Stimulated activated CD4-positive, alpha-beta T cell treated with anti-CD3 and anti-CD28 coated beads, Interleukin-2, amount 100 ng/mL, for 24 hours (primary cell): Measurements from ENCODE around the gene ITPRIPL1.

Source experiments
- DNase-seq, 2 donors: peaks; one replicate each; pipeline ENCODE4 v3.0.0-alpha.2; 2020

Gene ITPRIPL1

DNA sequence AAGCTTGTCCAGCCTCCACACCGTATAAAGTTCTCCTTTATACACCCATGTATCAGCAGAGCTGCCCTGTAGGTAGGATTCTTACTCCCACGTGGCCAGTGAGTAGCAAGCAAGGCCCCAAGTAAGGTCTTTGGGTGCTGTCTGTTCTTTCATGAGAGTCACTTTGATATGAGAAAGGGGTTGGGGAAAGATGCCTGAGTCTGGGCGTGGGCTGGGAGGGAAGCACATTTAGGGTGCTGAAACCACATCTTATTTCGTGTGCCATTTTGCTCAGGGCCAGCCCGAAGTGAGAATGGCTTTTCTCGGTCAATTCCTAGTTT is 436 bp upstream of the ITPRIPL1 start:
- DNase-seq, result peak; percentile 50 to 54

DNA sequence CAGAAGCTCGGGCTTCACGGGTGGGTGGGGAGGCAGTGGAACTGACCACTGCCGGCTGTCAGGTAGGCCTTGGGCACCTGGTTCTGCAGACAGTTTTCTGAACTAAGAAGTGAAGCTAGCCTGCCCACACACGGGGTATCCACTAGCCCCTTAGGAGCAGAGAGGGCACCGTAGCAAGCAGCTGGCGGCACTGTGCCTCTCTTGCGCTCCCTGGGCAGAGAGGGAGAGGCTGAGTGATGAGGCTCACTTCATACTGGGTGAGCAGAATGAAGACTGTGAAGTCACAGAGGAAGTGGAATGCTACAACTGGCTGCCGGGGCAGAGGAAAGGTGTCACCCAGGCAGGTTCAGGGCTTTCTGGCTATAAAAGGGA is 753 bp downstream of the ITPRIPL1 start:
- DNase-seq, result peak; percentile 42 to 51

DNA sequence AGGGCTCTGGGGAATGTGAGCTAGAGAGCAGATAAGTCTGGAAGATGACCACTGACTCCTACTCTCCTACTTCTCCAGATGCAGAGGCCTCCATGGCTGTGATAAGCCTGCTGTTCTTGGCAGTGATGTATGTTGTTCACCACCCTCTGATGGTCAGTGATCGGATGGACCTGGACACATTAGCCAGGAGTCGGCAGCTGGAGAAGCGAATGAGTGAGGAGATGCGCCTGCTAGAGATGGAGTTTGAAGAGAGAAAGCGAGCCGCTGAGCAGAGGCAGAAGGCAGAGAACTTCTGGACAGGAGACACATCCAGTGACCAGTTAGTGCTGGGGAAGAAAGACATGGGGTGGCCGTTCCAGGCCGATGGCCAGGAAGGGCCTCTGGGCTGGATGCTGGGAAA is 1.4 kb downstream of the ITPRIPL1 start:
- no peak for DNase-seq

DNA sequence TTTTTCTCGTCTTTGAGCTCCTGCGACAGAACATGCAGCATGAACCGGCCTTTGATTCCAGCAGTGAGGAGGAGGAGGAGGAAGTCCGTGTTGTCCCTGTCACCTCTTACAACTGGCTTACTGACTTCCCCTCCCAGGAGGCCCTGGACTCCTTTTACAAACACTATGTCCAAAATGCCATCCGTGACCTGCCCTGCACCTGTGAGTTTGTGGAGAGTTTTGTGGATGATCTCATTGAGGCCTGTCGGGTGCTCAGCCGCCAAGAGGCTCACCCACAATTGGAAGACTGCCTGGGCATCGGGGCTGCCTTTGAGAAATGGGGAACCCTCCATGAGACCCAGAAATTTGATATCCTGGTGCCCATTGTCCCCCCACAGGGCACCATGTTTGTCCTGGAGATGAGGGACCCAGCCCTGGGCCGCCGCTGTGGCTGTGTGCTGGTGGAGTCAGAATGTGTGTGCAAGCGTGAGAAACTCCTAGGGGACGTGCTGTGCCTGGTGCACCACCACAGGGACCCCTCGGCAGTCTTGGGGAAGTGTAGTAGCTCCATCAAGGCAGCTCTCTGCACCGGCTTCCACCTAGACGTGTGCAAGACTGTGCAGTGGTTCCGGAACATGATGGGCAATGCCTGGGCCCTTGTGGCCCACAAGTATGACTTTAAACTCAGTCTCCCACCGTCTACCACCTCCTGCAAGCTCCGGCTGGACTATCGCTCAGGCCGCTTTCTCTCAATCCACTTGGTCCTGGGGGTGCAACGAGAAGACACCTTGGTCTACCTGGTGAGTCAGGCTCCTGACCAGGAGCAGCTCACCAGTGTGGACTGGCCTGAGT is 2.1 kb downstream of the ITPRIPL1 start:
- no peak for DNase-seq

DNA sequence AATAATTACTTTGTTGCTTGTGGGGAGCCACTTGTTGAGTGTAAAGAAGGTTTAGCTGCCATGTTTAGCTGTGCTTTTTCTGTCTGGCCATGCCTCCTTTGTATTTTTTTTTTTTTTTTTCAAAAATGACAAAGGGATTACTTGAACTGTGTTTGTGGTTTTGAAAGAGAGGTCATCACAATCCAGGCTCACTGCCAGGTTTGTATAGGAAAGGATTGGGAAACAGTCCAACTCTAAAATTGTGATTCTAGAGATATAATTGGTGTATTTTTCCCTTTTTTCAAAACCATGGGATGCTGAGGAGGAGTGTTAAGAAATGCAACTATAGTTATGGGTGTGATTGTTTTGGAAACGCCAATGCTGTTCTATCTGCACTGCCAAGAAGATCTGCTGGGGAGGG is 4.3 kb downstream of the ITPRIPL1 start:
- DNase-seq, result no peak

DNA sequence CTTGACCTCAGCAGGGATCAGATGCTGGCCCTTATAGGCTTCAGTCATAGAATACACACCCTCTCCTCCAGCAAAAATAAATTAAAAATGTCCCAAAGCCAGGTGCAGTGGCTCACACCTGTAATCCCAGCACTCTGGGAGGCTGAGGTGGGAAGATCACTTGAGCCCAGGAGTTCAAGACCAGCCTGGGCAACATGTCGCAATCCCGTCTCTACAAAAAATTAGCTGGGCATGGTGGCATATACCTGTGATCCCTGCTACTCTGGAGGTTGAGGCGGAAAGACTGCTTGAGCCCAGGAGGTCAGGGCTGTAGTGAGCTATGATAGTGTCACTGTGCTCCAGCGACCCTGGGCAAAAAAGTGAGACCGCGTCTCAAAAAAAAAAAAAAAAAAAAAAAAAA is 4.8 kb downstream of the ITPRIPL1 start:
- DNase-seq, result no peak

DNA sequence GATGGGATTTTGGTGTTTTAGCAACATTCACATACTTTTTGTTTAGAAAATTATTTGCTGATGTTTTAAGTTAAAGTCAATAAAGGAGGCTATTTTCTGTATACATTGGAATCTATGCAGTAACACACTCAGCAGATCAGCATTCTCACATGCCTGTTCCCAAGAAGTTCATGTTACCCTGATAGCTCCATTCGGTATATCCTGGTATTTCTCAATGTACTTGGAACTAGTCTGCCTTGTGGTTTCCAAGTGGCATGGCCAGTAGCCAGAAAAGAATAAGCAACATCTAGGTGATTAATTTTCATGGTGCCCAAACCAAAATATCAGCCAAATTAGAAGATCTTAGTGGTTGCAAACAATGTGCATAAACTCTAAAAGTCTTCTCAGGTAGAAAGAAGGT is 5.3 kb downstream of the ITPRIPL1 start:
- no peak for DNase-seq

DNA sequence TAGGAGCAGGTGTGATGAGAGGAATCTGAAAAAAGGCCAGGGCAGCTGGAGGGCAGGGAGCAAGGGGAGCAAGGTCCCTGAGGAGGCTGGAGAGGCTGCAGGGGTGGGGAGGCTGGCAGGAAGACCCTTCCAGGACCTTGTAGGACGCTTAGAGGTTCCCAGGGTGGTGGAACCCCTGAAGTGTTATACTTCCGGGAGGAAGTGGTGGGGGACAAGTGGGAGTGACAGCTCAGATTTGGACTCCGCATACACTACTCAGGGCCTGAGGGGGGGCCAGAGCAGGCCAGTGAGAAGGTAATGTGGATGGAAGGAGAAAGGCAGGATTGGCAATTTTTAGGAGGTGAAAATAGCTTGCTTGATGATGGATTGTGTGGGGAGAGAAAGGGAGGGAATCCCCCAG is 8.6 kb downstream of the ITPRIPL1 start:
- no peak for DNase-seq

GRCh38 chr2:96336104-96336775 is 11.1 kb downstream of the ITPRIPL1 start:
- DNase-seq, result no peak

DNA sequence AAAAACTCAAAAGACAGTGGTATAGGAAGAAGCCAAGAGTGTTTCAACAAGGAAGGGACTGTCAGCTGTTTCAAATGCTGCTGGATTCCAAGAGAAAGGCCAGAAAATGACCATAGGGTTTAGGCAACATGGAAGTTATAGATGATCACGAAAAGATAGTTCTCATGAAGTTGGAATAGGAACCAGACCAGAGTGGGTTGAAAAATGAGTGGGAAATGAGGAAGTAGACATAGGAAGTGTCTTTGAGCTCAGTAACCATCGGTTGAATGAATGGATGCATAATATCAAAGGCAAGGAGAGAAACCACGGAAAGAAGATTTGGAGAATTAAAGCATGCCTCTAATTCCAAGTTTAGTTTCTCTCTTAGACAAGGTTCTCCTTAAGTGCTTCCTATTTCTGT is 11.8 kb downstream of the ITPRIPL1 start:
- no peak for DNase-seq

DNA sequence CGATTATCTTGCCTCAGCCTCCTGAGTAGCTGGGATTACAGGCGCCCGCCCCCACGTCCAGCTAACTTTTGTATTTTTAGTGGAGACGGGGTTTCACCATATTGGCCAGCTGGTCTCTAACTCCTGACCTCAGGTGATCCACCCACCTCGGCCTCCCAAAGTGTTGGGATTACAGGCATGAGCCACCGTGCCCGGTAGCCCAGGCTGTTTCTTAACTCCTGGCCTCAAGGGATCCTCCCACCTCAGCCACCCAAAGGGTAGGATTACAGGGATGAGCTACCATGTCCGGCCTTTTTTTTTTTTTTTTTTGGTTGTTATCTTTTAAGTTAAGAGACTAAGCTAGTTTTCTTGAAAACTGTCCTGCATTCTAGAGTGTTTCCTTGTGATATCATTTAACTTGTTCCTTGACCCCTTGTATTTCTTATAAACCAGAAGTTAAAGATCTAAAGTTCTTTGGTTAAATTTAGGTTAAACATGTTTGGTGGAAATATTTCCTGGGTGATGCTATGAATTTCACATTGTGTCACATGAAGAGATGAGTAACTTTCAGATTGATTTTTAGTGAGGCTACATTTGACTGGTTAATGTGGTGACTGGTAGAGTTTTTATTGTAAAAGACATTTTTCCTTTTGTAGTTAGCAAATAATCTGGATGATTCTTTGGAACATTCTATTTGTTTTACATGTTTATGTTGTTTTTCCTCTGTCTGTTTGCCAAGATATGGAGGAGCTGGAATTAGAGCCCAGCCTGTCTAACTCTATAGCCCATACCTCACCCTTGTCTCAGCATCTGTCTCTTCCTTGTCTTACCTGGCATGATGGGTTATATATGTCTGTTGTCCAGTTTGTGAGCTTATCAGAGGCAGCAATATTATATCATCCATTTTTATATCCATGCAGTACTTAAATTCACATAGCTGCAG is 15.6 kb downstream of the ITPRIPL1 start:
- no peak for DNase-seq

DNA sequence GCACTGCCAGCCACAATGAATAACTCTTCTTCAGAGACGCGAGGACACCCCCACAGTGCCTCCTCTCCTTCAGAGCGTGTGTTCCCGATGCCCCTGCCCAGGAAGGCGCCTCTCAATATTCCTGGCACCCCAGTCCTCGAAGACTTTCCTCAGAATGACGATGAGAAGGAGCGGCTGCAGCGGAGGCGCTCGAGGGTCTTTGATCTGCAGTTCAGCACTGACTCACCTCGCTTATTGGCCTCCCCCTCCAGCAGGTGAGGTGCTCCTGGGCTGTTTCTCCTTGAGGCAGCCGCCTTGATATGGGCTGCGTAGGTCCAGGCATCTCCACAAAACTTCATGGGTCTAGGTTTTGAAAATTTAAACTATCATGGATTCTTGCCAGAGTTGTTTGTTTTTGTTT is 16.5 kb downstream of the ITPRIPL1 start:
- no peak for DNase-seq

GRCh38 chr2:96342085-96342484 is 17.0 kb downstream of the ITPRIPL1 start:
- DNase-seq, result peak; percentile 17 to 41

GRCh38 chr2:96344011-96344410 is 18.9 kb downstream of the ITPRIPL1 start:
- peak; percentile 23 to 41 for DNase-seq

DNA sequence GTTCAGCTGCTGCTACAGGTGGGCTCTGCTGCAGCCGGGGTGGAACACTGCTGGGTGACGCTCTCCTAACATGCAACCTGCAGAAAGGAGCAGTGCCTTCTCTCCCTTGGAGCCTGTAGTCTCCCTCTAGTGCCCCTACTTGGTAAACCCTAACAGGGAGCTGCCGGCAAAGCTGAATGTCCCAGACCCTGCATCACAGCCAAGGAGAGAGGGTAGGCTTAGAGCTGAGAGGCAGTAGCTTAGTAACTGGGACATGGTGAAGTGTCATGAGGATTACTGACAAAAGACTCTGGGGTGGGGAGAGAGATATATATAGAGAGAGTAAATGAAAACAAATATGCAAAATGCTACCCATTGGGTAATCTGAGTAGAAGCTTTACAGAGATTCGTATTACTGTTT is 20.3 kb downstream of the ITPRIPL1 start:
- DNase-seq, result no peak

- no peak for DNase-seq
These were observed 20.8 kb downstream of the ITPRIPL1 start for GRCh38 chr2:96345868-96346462.

GRCh38 chr2:96347395-96347794 is 22.3 kb downstream of the ITPRIPL1 start:
- DNase-seq, result no peak

GRCh38 chr2:96353032-96353561 is 28.0 kb downstream of the ITPRIPL1 start:
- DNase-seq, result no peak

GRCh38 chr2:96353606-96354101 is 28.5 kb downstream of the ITPRIPL1 start:
- no peak for DNase-seq

GRCh38 chr2:96354492-96354891 is 29.4 kb downstream of the ITPRIPL1 start:
- no peak for DNase-seq

DNA sequence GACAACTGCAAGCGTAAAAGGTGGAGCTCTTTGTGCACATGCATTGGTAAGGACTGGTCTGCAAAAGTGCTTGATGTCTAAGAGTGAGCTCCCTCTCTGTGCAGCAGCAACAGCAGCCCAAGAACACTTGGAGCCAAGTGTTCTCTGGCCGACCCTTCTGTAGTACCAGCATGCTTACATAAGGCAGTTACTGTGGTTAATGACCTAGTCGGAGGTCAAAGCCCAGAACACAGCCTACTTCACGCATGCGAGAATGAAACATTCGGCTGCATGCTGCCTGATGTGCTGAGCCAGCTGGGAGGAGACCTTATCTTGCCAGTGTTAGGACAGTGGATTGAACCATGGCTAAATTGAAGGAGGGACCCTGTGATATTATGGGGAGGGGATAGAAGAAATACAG is 31.8 kb downstream of the ITPRIPL1 start:
- DNase-seq, result no peak

DNA sequence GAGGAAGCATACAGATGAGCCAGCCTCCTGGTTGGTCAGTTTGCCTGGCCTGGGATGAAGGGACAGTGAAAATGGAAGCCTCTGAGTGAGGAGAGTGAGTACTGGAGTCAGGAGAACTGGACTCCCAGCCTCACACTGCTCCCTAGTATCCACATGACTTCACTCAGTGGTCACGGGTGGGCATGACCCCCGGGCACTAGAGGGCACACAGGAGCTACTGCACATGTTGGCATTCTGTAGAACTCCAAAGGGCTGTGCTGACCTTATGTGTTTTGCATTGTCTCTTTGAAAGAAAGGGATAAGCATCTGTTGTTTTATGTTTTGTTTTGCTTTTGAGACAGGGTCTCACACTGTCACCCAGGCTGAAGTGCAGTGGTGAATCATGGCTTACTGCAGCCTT is 34.2 kb downstream of the ITPRIPL1 start:
- DNase-seq, result peak in 1 of 2 donors; percentile 44

DNA sequence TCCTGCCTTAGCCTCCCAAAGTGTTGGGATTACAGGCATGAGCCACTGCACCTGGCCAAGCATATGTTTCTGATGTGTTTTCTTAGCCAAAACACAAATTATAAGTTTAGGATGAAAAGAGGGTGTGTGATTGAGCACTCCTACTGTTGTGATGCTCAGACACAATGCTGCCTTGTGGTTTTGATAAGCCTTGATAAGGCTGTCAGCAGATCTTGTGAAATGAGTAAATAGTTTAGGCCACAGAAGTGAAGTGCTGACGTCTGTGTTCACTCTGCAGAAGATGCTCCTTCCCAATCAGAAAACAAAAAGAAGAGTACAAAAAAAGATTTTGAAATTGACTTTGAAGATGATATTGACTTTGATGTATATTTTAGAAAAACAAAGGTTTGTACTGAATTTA is 34.7 kb downstream of the ITPRIPL1 start:
- no peak for DNase-seq
